ENCODE results near the gene USP19. TPM values are rescaled to one million over a fixed set of nuclear protein-coding genes. Genes with fewer than 3 reads are reported as not detected.

Gene USP19
- total RNA-seq, 2 donors from 2014 or later: 30.6 to 33.6 TPM

DNA sequence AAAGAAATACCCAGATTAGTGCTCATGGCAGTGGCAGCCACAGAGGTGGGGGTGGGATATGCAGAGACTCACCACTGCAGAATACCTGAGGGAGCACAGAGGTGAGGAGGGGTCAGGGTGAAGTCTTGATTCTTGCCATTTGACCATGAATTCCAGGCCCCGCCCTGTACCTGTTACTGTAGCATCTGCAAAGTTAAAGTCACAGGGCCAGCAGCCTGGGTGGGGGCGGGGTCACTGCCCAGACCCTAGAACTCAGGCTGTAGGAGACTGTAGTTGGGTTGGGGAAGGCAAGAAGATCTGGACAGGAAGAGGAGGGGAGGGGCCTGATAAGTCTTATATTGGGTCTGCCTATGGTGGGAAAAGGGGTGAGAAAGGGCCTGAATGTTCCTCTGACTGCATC lies 31.0 kb upstream of the USP19 start:
- intact Hi-C loops (cut with DNase I): no loop called here
- TF ChIP-seq, protein P1, sequence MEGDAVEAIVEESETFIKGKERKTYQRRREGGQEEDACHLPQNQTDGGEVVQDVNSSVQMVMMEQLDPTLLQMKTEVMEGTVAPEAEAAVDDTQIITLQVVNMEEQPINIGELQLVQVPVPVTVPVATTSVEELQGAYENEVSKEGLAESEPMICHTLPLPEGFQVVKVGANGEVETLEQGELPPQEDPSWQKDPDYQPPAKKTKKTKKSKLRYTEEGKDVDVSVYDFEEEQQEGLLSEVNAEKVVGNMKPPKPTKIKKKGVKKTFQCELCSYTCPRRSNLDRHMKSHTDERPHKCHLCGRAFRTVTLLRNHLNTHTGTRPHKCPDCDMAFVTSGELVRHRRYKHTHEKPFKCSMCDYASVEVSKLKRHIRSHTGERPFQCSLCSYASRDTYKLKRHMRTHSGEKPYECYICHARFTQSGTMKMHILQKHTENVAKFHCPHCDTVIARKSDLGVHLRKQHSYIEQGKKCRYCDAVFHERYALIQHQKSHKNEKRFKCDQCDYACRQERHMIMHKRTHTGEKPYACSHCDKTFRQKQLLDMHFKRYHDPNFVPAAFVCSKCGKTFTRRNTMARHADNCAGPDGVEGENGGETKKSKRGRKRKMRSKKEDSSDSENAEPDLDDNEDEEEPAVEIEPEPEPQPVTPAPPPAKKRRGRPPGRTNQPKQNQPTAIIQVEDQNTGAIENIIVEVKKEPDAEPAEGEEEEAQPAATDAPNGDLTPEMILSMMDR (IDR thresholded peaks at IDR 0.05): no peak
- no peak for TF ChIP-seq POLR2A (IDR thresholded peaks at IDR 0.05)
- DNase-seq (no peak), ATAC-seq (no peak)
- H3K27ac ChIP-seq: no peak overlapping the region
- no peaks in the 10 kb centered on the region for H3K36me3 ChIP-seq (replicated peaks in 1 of 2; ENCODE audit: insufficient read depth in 1 of 2, low read depth in 2 of 2)
- H3K9me3 ChIP-seq: no peaks in the 10 kb centered on the region
- no peaks in the 10 kb centered on the region for H3K4me1 ChIP-seq
- no peaks in the 10 kb centered on the region for H3K27me3 ChIP-seq
- no peak overlapping the region for H3K4me3 ChIP-seq
- WGBS, 2 donors: 83 to 86% methylated on average over 2 of the region's 2 CpGs

DNA sequence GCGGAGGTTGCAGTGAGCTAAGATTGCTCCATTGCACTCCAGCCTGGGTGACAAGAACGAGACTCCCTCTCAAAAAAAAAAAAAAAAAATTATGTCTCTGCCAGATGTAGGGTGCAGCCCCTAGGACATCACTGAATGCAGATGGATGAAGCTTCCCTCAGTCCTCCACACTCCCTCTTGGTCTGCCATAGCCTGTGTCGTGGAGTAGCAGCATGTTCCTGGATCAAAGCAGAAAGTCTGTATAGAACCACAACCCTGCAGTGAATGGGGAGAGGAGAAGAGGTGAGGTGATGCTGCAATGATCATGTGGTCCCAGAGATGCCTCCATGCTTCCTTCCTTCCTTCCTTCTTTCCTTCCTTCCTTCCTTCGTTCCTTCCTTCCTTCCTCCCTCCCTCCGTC lies 27.5 kb upstream of the USP19 start:
- DNase-seq (no peak), ATAC-seq (no peak)
- 71 to 73% methylated on average over 4 to 5 of the region's 5 CpGs for WGBS, 2 donors
- no peaks in the 10 kb centered on the region for H3K36me3 ChIP-seq (replicated peaks in 1 of 2; ENCODE audit: insufficient read depth in 1 of 2, low read depth in 2 of 2)
- H3K27ac ChIP-seq: no peak overlapping the region
- no peaks in the 10 kb centered on the region for H3K4me1 ChIP-seq
- no peak overlapping the region for H3K4me3 ChIP-seq
- TF ChIP-seq, protein P1 (IDR thresholded peaks at IDR 0.05): no peak
- no peak for TF ChIP-seq POLR2A (IDR thresholded peaks at IDR 0.05)
- intact Hi-C loops (cut with DNase I): no loop called here
- no peaks in the 10 kb centered on the region for H3K9me3 ChIP-seq
- no peaks in the 10 kb centered on the region for H3K27me3 ChIP-seq

DNA sequence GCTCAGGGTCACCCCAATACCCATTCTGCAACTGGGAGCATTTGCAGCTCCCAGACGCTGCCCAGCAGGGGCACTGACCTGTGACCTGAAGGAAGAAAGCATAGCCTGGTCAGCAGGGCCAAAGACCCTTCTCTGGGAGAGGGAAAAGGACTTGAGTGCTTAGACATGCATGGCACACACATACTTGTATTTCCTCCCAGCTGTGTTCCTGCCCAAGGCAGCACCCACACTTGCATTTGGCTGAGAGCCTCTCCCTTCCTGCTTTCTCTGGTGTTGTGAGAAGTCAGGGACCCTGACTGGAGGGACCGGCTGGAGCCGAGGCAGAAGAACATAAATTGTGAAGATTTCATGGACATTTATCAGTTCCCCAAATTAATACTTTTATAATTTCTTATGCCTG lies 19.5 kb upstream of the USP19 start:
- Histone ChIP-seq H3K27ac (no peak overlapping the region), H3K36me3 (replicated peaks in 1 of 2; ENCODE audit: insufficient read depth in 1 of 2, low read depth in 2 of 2) (no peaks in the 10 kb centered on the region), H3K4me1 (no peaks in the 10 kb centered on the region), H3K9me3 (no peaks in the 10 kb centered on the region), H3K27me3 (no peaks in the 10 kb centered on the region), H3K4me3 (no peak overlapping the region)
- WGBS, 2 donors: 63 to 78% methylated on average over 3 of the region's 3 CpGs
- no peak for ATAC-seq
- TF ChIP-seq, protein P1 (IDR thresholded peaks at IDR 0.05): no peak
- no peak for TF ChIP-seq POLR2A (IDR thresholded peaks at IDR 0.05)
- intact Hi-C loops (cut with DNase I): no loop called here
- no peak for DNase-seq

DNA sequence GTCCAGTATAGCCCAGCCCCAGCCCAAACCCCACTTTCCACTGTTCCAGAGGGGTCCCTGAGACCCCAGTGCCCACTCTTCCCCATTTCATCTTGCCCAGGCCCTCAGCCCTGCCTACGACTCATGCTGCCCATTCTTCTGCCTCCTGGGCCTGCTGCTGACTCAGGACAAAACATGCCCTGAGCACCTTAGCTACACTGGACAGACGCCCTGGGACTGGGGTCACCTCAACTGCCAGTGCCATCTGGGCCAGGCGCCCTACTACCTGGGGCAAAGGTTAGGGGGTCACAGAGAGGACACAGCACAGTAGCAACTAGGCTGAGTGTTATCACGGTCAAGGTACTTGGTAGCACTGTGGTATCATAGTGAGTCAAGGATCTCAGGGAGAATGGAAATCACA lies 14.9 kb upstream of the USP19 start:
- Histone ChIP-seq H3K4me1 (peaks cover 24% of the 10 kb centered on the region), H3K4me3 (no peak overlapping the region), H3K9me3 (no peaks in the 10 kb centered on the region), H3K27me3 (no peaks in the 10 kb centered on the region), H3K36me3 (replicated peaks in 1 of 2; ENCODE audit: insufficient read depth in 1 of 2, low read depth in 2 of 2) (no peaks in the 10 kb centered on the region), H3K27ac (no peak overlapping the region)
- WGBS, 2 donors: 82% methylated on average over 3 to 4 of the region's 4 CpGs
- intact Hi-C loops (cut with DNase I): no loop called here
- TF ChIP-seq, protein P1 (IDR thresholded peaks at IDR 0.05): no peak
- TF ChIP-seq POLR2A (IDR thresholded peaks at IDR 0.05): no peak
- no peak for ATAC-seq
- DNase-seq: no peak

DNA sequence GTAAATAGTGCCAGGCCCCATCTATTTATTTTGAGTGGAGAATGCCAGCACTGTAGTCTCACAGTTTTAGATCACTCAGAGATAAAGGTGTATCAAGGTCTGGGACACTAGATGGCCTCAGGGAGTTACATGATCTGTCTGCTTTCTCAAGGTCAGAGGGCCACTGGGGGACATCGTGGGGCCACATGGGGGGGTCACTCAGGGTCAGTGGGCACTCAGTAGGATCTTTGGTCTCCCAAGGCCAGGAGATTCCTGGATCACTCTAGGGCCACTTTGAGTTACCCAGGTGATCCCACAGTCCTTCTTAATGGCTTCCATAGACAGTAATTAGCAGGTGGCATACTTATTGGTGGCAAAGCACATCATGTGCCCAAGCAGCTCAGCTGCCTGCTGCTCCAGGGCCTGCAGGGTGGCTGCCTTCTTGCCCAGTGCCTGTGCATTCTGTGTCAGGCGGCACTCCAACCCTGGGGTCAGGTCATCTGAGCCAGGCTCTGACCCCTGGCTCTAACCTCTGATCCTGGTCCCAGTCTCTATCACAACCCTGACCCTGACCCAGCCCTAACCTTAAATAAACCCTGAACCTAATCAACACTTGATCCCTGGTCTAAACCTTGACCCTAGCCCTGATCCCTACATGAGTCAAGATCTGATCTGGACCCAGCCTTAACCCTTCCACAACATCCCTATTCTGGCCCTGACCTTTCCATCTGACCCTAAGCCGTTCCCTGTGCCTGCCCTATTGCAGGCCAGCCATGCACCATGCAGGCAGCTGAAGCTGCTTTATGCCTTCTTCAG lies 14.0 kb upstream of the USP19 start:
- intact Hi-C loops (cut with DNase I): no loop called here
- H3K4me1 ChIP-seq: peaks cover 24% of the 10 kb centered on the region
- H3K36me3 ChIP-seq (replicated peaks in 1 of 2; ENCODE audit: insufficient read depth in 1 of 2, low read depth in 2 of 2): no peaks in the 10 kb centered on the region
- peak overlapping the region in 2 of 4 donors; percentile 20 to 83 for H3K27ac ChIP-seq
- no peak for ATAC-seq
- H3K27me3 ChIP-seq: no peaks in the 10 kb centered on the region
- H3K4me3 ChIP-seq: no peak overlapping the region
- no peak for TF ChIP-seq POLR2A (IDR thresholded peaks at IDR 0.05)
- TF ChIP-seq, protein P1 (IDR thresholded peaks at IDR 0.05): no peak
- H3K9me3 ChIP-seq: no peaks in the 10 kb centered on the region
- 50 to 60% methylated on average over 1 to 3 of the region's 3 CpGs for WGBS, 2 donors
- DNase-seq: no peak

Measured in body of pancreas (tissue), 4 donors.